BE2C (cell line): Measurements from ENCODE around the gene DAAM1.

Experiments used
- DNase-seq: peaks from one replicate; pipeline ENCODE4 v3.0.0-alpha.2; 2020
- H3K27me3 ChIP-seq: fragments of 250-450 bp; sonication (Bioruptor Pico); 2 replicates; pipeline ENCODE4 v1.5.1; 2020; ENCODE audit warnings: mild to moderate bottlenecking
- H3K36me3 ChIP-seq: fragments of 250-450 bp; sonication (Bioruptor Pico); 2 replicates; pipeline ENCODE4 v1.5.1; 2020; ENCODE audit warnings: mild to moderate bottlenecking
- H3K4me1 ChIP-seq: fragments of 250-450 bp; sonication (Bioruptor Pico); 2 replicates; pipeline ENCODE4 v1.5.1; 2020
- H3K4me3 ChIP-seq: 2 replicates; pipeline ENCODE4 v1.5.1; 2011; ENCODE audit warnings: low read depth, low read length
- H3K9me3 ChIP-seq: fragments of 250-450 bp; sonication (Bioruptor Pico); 2 replicates; pipeline ENCODE4 v1.5.1; 2020
- CTCF ChIP-seq: IDR thresholded peaks from 2 replicates; pipeline ENCODE4 v1.5.1; 2012; ENCODE audit warnings: mild to moderate bottlenecking, low read depth, low read length

The DAAM1 gene

GRCh38 chr14:59337141-59337611 is 148.7 kb downstream of the DAAM1 start:
- Histone ChIP-seq H3K4me1 (no peaks in the 10 kb centered on the region; the same call in 1 of the 2 replicates), H3K4me3 (no peak overlapping the region), H3K9me3 (no peaks in the 10 kb centered on the region), H3K36me3 (no peaks in the 10 kb centered on the region), H3K27me3 (no peaks in the 10 kb centered on the region)
- no peak for DNase-seq
- TF ChIP-seq CTCF: no peak

- DNase-seq: no peak
- Histone ChIP-seq H3K27me3 (no peaks in the 10 kb centered on the region), H3K4me3 (no peak overlapping the region), H3K36me3 (no peaks in the 10 kb centered on the region), H3K9me3 (no peaks in the 10 kb centered on the region), H3K4me1 (peaks cover 3% of the 10 kb centered on the region; the same call in 1 of the 2 replicates)
- no peak for TF ChIP-seq CTCF
Measured at GRCh38 chr14:59338761-59339160, 150.3 kb downstream of the DAAM1 start.

GRCh38 chr14:59339524-59340330 is 151.3 kb downstream of the DAAM1 start:
- TF ChIP-seq CTCF: no peak
- Histone ChIP-seq H3K4me1 (peaks cover 3% of the 10 kb centered on the region; the same call in 1 of the 2 replicates), H3K27me3 (no peaks in the 10 kb centered on the region), H3K36me3 (no peaks in the 10 kb centered on the region), H3K9me3 (no peaks in the 10 kb centered on the region), H3K4me3 (no peak overlapping the region)
- DNase-seq: no peak

GRCh38 chr14:59341858-59342477 is 153.5 kb downstream of the DAAM1 start:
- H3K4me1 ChIP-seq: peaks cover 3% of the 10 kb centered on the region; the same call in 1 of the 2 replicates
- H3K36me3 ChIP-seq: no peaks in the 10 kb centered on the region
- no peaks in the 10 kb centered on the region for H3K27me3 ChIP-seq
- no peak for TF ChIP-seq CTCF
- no peaks in the 10 kb centered on the region for H3K9me3 ChIP-seq
- DNase-seq: no peak
- no peak overlapping the region for H3K4me3 ChIP-seq

GRCh38 chr14:59342516-59343484 is 154.3 kb downstream of the DAAM1 start:
- Histone ChIP-seq H3K4me1 (peaks cover 3% of the 10 kb centered on the region; the same call in 1 of the 2 replicates), H3K9me3 (no peaks in the 10 kb centered on the region), H3K27me3 (no peaks in the 10 kb centered on the region), H3K4me3 (no peak overlapping the region), H3K36me3 (no peaks in the 10 kb centered on the region)
- no peak for DNase-seq
- TF ChIP-seq CTCF: no peak
